Activated CD8-positive, alpha-beta T cell treated with anti-CD3 and anti-CD28 coated beads for 36 hours (primary cell): ENCODE measurements around the gene NSD1. TPM values are rescaled to one million over a fixed set of nuclear protein-coding genes. Genes with fewer than 3 reads are reported as not detected.

Source experiments
- ATAC-seq: fragments of 200-7000 bp; cut with Tn5 transposase; one replicate; pipeline ENCODE4 v1.10.0; 2021; ENCODE audit warnings: mild to moderate bottlenecking, moderate library complexity
- CTCF ChIA-PET: fragments of 350-600 bp; sonication (Branson Sonifier 250); formaldehyde crosslinking; loops from one replicate; lab custom pipeline; 2021; ENCODE audit warnings: antibody characterized with exemption; lab: Charles Lee
- POLR2A ChIA-PET: fragments of 350-600 bp; sonication (Branson Sonifier 250); formaldehyde crosslinking; loops from one replicate; lab custom pipeline; 2021; ENCODE audit warnings: antibody characterized with exemption; lab: Charles Lee
- DNase-seq: peaks from one replicate; pipeline ENCODE4 v3.0.0-alpha.2; 2020
- H3K27ac Mint-ChIP-seq: one replicate; pipeline ENCODE4 v1.8.0; 2021; ENCODE audit warnings: mild to moderate bottlenecking, mixed read lengths
- H3K27me3 Mint-ChIP-seq: one replicate; pipeline ENCODE4 v1.8.0; 2021; ENCODE audit warnings: mixed read lengths
- H3K36me3 Mint-ChIP-seq: one replicate; pipeline ENCODE4 v1.8.0; 2021; ENCODE audit warnings: low read depth, mixed read lengths
- H3K4me1 Mint-ChIP-seq: one replicate; pipeline ENCODE4 v1.8.0; 2021; ENCODE audit warnings: low read depth, mixed read lengths
- H3K4me3 Mint-ChIP-seq: one replicate; pipeline ENCODE4 v1.8.0; 2021; ENCODE audit warnings: mild to moderate bottlenecking, moderate library complexity, mixed read lengths
- H3K9me3 Mint-ChIP-seq: one replicate; pipeline ENCODE4 v1.8.0; 2021; ENCODE audit warnings: mixed read lengths
- CTCF ChIP-seq: fragments of 200-600 bp; IDR thresholded peaks from one replicate; pipeline ENCODE4 v1.8.0; 2022; ENCODE audit warnings: antibody characterized with exemption, mild to moderate bottlenecking
- intact Hi-C: fragments of 100-400 bp; cut with micrococcal nuclease; formaldehyde crosslinking; loops from one replicate; pipeline ENCODE4 v1.10.0; 2022
- total RNA-seq, 2 experiments: library from RNA; stranded (reverse); gene quantifications; one replicate each; pipeline ENCODE4 v1.2.3, GENCODE V29; 2021

Gene NSD1
- total RNA-seq, 2 experiments from 2014 or later, result 60.1 to 64.8 TPM

- no peak for TF ChIP-seq CTCF
- intact Hi-C loops, result no loop called here
- no peaks in the 10 kb centered on the region for H3K36me3 Mint-ChIP-seq
- H3K4me1 Mint-ChIP-seq, result peaks cover 22% of the 10 kb centered on the region
- ATAC-seq, result no peak
- H3K27ac Mint-ChIP-seq, result peak overlapping the region; percentile 46
- POLR2A ChIA-PET, result no interaction called here
- H3K27me3 Mint-ChIP-seq, result no peaks in the 10 kb centered on the region
- H3K9me3 Mint-ChIP-seq, result no peaks in the 10 kb centered on the region
- peak; percentile 41 for DNase-seq
- CTCF ChIA-PET, result interaction anchor here (0.8 to 1.9 kb wide), 6 partner anchors 10 to 181 kb away, joined by 3 to 15 read pairs (median 6); no protein-coding TSS in a partner anchor
- no peak overlapping the region for H3K4me3 Mint-ChIP-seq
Measured at GRCh38 chr5:177128551-177128981, 5.0 kb upstream of the NSD1 start.

- CTCF ChIA-PET, result interaction anchor here (1.0 to 2.2 kb wide), 3 partner anchors 12 to 179 kb away, joined by 3 to 8 read pairs (median 7); no protein-coding TSS in a partner anchor
- H3K9me3 Mint-ChIP-seq, result no peaks in the 10 kb centered on the region
- ATAC-seq (no peak), DNase-seq (no peak)
- H3K27ac Mint-ChIP-seq, result no peak overlapping the region
- POLR2A ChIA-PET, result no interaction called here
- H3K4me1 Mint-ChIP-seq, result peaks cover 31% of the 10 kb centered on the region
- no peak for TF ChIP-seq CTCF
- H3K27me3 Mint-ChIP-seq, result no peaks in the 10 kb centered on the region
- intact Hi-C loops, result no loop called here
- peaks cover 10% of the 10 kb centered on the region for H3K36me3 Mint-ChIP-seq
- H3K4me3 Mint-ChIP-seq, result no peak overlapping the region
Measured at GRCh38 chr5:177130211-177131018, 3.2 kb upstream of the NSD1 start.

- DNase-seq (no peak), ATAC-seq (no peak)
- Mint-ChIP-seq H3K4me3 (no peak overlapping the region), H3K27ac (no peak overlapping the region), H3K36me3 (peaks cover 14% of the 10 kb centered on the region), H3K27me3 (no peaks in the 10 kb centered on the region), H3K9me3 (no peaks in the 10 kb centered on the region), H3K4me1 (peaks cover 35% of the 10 kb centered on the region)
- TF ChIP-seq CTCF, result no peak
- intact Hi-C loops, result no loop called here
- CTCF ChIA-PET, result interaction anchor here (1.0 to 2.2 kb wide), 2 partner anchors 17 to 179 kb away, joined by 3 to 8 read pairs; no protein-coding TSS in a partner anchor
- POLR2A ChIA-PET, result interaction anchor here (0.7 kb wide), 1 partner anchor 10 kb away, joined by 3 read pairs; no protein-coding TSS in a partner anchor
Measured at GRCh38 chr5:177131019-177131320, 2.6 kb upstream of the NSD1 start.

- Mint-ChIP-seq H3K4me1 (peaks cover 39% of the 10 kb centered on the region), H3K27me3 (no peaks in the 10 kb centered on the region), H3K27ac (peak overlapping the region; percentile 8), H3K9me3 (no peaks in the 10 kb centered on the region), H3K36me3 (peaks cover 20% of the 10 kb centered on the region), H3K4me3 (peak overlapping the region; percentile 8)
- ATAC-seq, result no peak
- intact Hi-C loops, result no loop called here
- CTCF ChIA-PET, result interaction anchor here (2.2 kb wide), 1 partner anchor 18 kb away, joined by 8 read pairs; no protein-coding TSS in a partner anchor
- POLR2A ChIA-PET, result interaction anchor here (0.7 to 2.1 kb wide), 3 partner anchors 10 to 146 kb away, joined by 3 to 10 read pairs (median 3); no protein-coding TSS in a partner anchor
- DNase-seq, result peak; percentile 17
- no peak for TF ChIP-seq CTCF
Measured at GRCh38 chr5:177131352-177132135, 2.0 kb upstream of the NSD1 start.
